Activated CD8-positive, alpha-beta memory T cell treated with anti-CD3 and anti-CD28 coated beads, Interleukin-2, amount 50 U/mL, for 4 hours (primary cell): Measurements from ENCODE around the gene CNKSR3.

ENCODE experiments used
- DNase-seq: peaks from one replicate; pipeline ENCODE4 v3.0.0-alpha.2; 2020

CNKSR3 gene

GRCh38 chr6:154377726-154378125 lies 132.8 kb downstream of the CNKSR3 start:
- DNase-seq: no peak

GRCh38 chr6:154373971-154374370 lies 136.5 kb downstream of the CNKSR3 start:
- DNase-seq: no peak

GRCh38 chr6:154371281-154371680 lies 139.2 kb downstream of the CNKSR3 start:
- DNase-seq: no peak

- peak; percentile 16 for DNase-seq
Measured at GRCh38 chr6:154370545-154370944, 139.9 kb downstream of the CNKSR3 start.

- DNase-seq: no peak
Measured at GRCh38 chr6:154367839-154368695, 142.4 kb downstream of the CNKSR3 start.

GRCh38 chr6:154367336-154367735 lies 143.1 kb downstream of the CNKSR3 start:
- no peak for DNase-seq

GRCh38 chr6:154363821-154364220 lies 146.7 kb downstream of the CNKSR3 start:
- no peak for DNase-seq

GRCh38 chr6:154361476-154361875 lies 149.0 kb downstream of the CNKSR3 start:
- DNase-seq: no peak

GRCh38 chr6:154360476-154360875 lies 150.0 kb downstream of the CNKSR3 start:
- DNase-seq: no peak

GRCh38 chr6:154359679-154360078 lies 150.8 kb downstream of the CNKSR3 start:
- no peak for DNase-seq

- no peak for DNase-seq
Measured at GRCh38 chr6:154359161-154359574, 151.3 kb downstream of the CNKSR3 start.

- DNase-seq: no peak
Measured at GRCh38 chr6:154358019-154358545, 152.4 kb downstream of the CNKSR3 start.

- DNase-seq: no peak
Measured at GRCh38 chr6:154356690-154357089, 153.8 kb downstream of the CNKSR3 start, which contains the start of gene IPCEF1. IPCEF1 (minus strand) TSS chr6:154356803; CDS start chr6:154265947, 90,856 bp downstream.

GRCh38 chr6:154356113-154356512 lies 154.4 kb downstream of the CNKSR3 start:
- DNase-seq: no peak

- DNase-seq: no peak
Measured at GRCh38 chr6:154354265-154354777, 156.2 kb downstream of the CNKSR3 start.

GRCh38 chr6:154353626-154354025 lies 156.9 kb downstream of the CNKSR3 start:
- no peak for DNase-seq

GRCh38 chr6:154352898-154353585 lies 157.4 kb downstream of the CNKSR3 start:
- no peak for DNase-seq

GRCh38 chr6:154350293-154350692 lies 160.2 kb downstream of the CNKSR3 start:
- DNase-seq: no peak

- DNase-seq: no peak
Measured at GRCh38 chr6:154347981-154348380, 162.5 kb downstream of the CNKSR3 start.

- DNase-seq: no peak
Measured at GRCh38 chr6:154345811-154346210, 164.7 kb downstream of the CNKSR3 start.

- DNase-seq: no peak
Measured at GRCh38 chr6:154343473-154344308, 166.8 kb downstream of the CNKSR3 start.

- no peak for DNase-seq
Measured at GRCh38 chr6:154341871-154342270, 168.6 kb downstream of the CNKSR3 start.

GRCh38 chr6:154341336-154341735 lies 169.1 kb downstream of the CNKSR3 start:
- no peak for DNase-seq
